Thoracic aorta (tissue), 2 donors: Measurements from ENCODE around the gene SULT1A3. TPM values are rescaled to one million over a fixed set of nuclear protein-coding genes. Genes with fewer than 3 reads are reported as not detected.
"Not testable (repeated sequence)": the region's sequence is repeated elsewhere in the genome, so short reads cannot be mapped to it uniquely, and the experiment has no call there.

Experiments
- ATAC-seq: fragments of 150-250 bp; one replicate; pipeline ENCODE4 v1.8.0; 2017; ENCODE audit warnings: low read depth; ENCODE audit not compliant: insufficient number of reproducible peaks, low FRiP score
- DNase-seq: peaks from one replicate; pipeline ENCODE4 v3.0.0-alpha.2; 2020; ENCODE audit warnings: low spot score
- H3K27ac ChIP-seq, 2 donors: fragments of 200-600 bp; sonication (generic); 1 replicate in 1 of 2; 2 replicates in 1 of 2; pipeline ENCODE4 v1.5.1; 2016; ENCODE audit warnings: mild to moderate bottlenecking in 2 of 2, moderate library complexity in 2 of 2
- H3K27me3 ChIP-seq: fragments of 200-600 bp; sonication (generic); replicated peaks from 2 replicates; pipeline ENCODE4 v1.6.0; 2016; ENCODE audit warnings: mild to moderate bottlenecking; ENCODE audit not compliant: insufficient read depth
- H3K36me3 ChIP-seq: fragments of 200-600 bp; sonication (generic); one replicate; pipeline ENCODE4 v1.5.1; 2016
- H3K4me1 ChIP-seq, 2 donors: fragments of 200-600 bp; sonication (generic); 1 replicate in 1 of 2; 2 replicates in 1 of 2; pipeline versions ENCODE4 v1.5.1 to v1.6.0; 2016; ENCODE audit warnings: low read depth in 2 of 2, mild to moderate bottlenecking in 1 of 2; ENCODE audit not compliant: control insufficient read depth in 1 of 2
- H3K4me3 ChIP-seq: fragments of 200-600 bp; sonication (generic); 2 replicates; pipeline ENCODE4 v1.5.1; 2016; ENCODE audit warnings: mild to moderate bottlenecking
- H3K9me3 ChIP-seq: fragments of 200-600 bp; sonication (generic); 2 replicates; pipeline ENCODE4 v1.5.1; 2016
- total RNA-seq, 2 donors: library from RNA; depleted of rRNA; stranded (reverse); fragments of >200 nt; gene quantifications; one replicate each; pipeline versions ENCODE4 v1.1.0 to v1.2.3, GENCODE V29; 2016
- TF ChIP-seq, protein P1 (sequence below): fragments of 200-600 bp; sonication (generic); IDR thresholded peaks from one replicate; pipeline ENCODE4 v1.5.1; 2019; ENCODE audit warnings: antibody characterized with exemption

SULT1A3 gene
- 10 to 100 TPM; 11.1 to 15.6 TPM for total RNA-seq

DNA sequence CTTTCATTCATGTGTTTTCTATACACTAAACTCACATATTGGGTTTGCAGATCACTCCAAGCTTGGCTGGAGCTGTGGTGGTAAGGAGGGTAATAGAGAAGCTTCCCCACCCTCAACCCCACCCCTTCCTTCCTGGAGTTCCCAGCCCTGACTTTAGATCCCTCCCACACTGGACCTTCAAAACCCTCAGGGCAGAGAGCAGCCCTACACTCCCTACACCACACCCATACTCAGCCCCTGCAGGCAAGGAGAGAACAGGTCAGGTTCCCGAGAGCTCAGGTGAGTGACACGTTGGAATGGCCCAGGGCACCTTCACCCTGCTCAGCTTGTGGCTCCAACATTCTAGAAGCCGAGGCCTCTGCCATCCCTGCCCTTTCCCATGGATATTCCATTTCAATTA lies at the start of gene SULT1A3:
SULT1A3 (plus strand) TSS at position 207 of the 400 bp plus-strand sequence. CDS start 1,474 bp downstream, outside the sequence.
- not testable (repeated sequence) for H3K27me3 ChIP-seq, H3K4me1 ChIP-seq, ATAC-seq, DNase-seq, H3K27ac ChIP-seq, H3K9me3 ChIP-seq, H3K4me3 ChIP-seq, H3K36me3 ChIP-seq

DNA sequence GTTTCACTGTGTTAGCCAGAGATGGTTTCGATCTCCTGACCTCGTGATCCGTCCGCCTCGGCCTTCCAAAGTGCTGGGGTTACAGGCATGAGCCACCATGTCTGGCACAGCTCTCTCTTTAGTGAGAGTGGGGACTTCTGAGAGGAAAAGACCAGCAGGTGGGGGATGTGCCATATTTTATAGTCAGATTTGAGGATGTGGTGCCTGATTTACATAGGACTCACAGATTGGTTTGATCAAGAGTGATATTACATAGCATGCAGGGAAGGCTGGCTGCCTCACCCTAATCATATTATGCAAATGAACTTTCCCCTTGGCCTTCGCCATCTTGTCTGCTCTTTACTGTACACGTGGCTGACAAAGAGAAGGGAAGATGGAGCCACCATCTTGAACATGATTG lies 48.0 kb upstream of the SULT1A3 start:
- Histone ChIP-seq H3K27me3 (no peaks in the 10 kb centered on the region), H3K36me3 (no peaks in the 10 kb centered on the region), H3K4me3 (no peak overlapping the region), H3K9me3 (peaks cover 10% of the 10 kb centered on the region), H3K27ac (no peak overlapping the region), H3K4me1 (no peaks in the 10 kb centered on the region)
- TF ChIP-seq, protein P1, sequence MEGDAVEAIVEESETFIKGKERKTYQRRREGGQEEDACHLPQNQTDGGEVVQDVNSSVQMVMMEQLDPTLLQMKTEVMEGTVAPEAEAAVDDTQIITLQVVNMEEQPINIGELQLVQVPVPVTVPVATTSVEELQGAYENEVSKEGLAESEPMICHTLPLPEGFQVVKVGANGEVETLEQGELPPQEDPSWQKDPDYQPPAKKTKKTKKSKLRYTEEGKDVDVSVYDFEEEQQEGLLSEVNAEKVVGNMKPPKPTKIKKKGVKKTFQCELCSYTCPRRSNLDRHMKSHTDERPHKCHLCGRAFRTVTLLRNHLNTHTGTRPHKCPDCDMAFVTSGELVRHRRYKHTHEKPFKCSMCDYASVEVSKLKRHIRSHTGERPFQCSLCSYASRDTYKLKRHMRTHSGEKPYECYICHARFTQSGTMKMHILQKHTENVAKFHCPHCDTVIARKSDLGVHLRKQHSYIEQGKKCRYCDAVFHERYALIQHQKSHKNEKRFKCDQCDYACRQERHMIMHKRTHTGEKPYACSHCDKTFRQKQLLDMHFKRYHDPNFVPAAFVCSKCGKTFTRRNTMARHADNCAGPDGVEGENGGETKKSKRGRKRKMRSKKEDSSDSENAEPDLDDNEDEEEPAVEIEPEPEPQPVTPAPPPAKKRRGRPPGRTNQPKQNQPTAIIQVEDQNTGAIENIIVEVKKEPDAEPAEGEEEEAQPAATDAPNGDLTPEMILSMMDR: no peak
- no peak for DNase-seq
- ATAC-seq: no peak

DNA sequence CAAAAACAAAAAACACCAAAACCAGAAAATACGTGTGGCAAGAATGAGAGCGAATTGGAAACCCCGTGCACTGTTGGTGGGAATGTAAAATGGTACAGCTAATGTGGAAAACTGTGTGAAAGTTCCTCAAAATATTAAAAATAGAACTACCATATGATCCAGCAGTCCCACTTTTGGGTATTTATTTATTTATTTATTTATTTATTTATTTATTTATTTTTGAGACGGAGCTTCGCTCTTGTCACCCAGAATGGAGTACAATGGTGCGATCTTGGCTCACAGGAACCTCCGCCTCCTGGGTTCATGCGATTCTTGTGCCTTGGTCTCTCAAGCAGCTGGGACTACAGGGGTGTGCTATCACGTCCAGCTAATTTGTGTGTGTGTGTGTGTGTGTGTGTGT lies 46.5 kb upstream of the SULT1A3 start:
- H3K27ac ChIP-seq: no peak overlapping the region
- DNase-seq: no peak
- no peaks in the 10 kb centered on the region for H3K27me3 ChIP-seq
- TF ChIP-seq, protein P1: no peak
- no peaks in the 10 kb centered on the region for H3K4me1 ChIP-seq
- peaks cover 10% of the 10 kb centered on the region for H3K9me3 ChIP-seq
- ATAC-seq: no peak
- no peak overlapping the region for H3K4me3 ChIP-seq
- no peaks in the 10 kb centered on the region for H3K36me3 ChIP-seq

DNA sequence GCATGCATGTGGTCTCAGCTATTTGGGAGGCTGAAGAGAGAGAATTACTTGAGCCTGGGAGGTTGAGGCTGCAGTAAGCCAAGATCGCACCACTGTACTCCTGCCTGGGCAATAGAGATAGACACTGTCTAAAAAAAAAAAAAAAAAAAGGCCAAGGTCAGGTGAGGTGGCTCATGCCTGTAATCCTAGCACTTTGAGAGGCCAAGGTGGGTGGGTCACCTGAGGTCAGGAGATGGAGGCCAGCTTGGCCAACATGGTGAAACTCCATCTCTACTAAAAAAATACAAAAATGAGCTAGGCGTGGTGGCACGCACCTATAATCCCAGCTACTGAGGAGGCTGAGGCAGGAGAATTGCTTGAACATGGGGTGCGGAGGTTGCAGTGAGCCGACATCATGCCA lies 43.9 kb upstream of the SULT1A3 start:
- DNase-seq (no peak), ATAC-seq (no peak)
- H3K27me3 ChIP-seq: no peaks in the 10 kb centered on the region
- H3K36me3 ChIP-seq: no peaks in the 10 kb centered on the region
- no peaks in the 10 kb centered on the region for H3K4me1 ChIP-seq
- no peaks in the 10 kb centered on the region for H3K9me3 ChIP-seq
- H3K27ac ChIP-seq: no peak overlapping the region
- H3K4me3 ChIP-seq: no peak overlapping the region
- TF ChIP-seq, protein P1: no peak

DNA sequence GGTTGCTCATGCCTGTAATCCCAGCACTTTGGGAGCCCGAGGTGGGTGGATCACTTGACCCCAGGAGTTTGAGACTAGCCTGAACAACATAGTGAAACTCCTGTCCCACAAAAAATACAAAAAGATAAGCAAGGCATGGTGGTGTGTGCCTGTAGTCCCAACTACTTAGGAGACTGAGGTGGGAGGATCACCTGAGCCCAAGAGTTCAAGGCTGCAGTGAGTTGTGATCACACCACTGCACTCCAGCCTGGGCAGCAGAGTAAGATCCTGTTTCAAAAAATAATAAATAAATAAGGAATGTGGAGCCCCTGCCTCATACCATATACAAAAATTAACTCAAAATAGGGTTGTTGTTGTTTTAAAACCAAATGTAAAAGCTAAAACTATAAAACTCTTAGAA lies 41.8 kb upstream of the SULT1A3 start:
- no peaks in the 10 kb centered on the region for H3K36me3 ChIP-seq
- no peaks in the 10 kb centered on the region for H3K9me3 ChIP-seq
- H3K4me1 ChIP-seq: no peaks in the 10 kb centered on the region
- no peak for DNase-seq
- TF ChIP-seq, protein P1: no peak
- no peak overlapping the region for H3K27ac ChIP-seq
- H3K4me3 ChIP-seq: no peak overlapping the region
- ATAC-seq: no peak
- H3K27me3 ChIP-seq: no peaks in the 10 kb centered on the region

DNA sequence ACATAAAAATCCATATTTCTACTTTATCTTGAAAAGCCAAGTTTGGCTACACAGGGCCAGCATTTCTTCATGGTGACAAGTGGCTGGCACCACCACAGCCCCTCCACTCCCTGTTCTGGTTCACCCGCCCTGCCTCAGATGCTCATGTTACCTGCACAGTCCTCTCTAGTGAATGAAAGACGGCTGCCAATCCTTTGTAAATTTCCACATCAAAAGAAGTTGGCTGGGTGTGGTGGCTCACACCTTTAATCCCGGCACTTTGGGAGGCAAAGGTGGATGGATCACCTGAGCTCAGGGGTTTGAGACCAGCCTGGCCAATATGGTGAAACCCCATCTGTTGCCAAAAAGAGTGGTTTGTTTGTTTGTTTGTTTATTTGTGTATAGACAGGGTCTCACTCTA lies 35.5 kb upstream of the SULT1A3 start:
- TF ChIP-seq, protein P1: no peak
- Histone ChIP-seq H3K36me3 (no peaks in the 10 kb centered on the region), H3K27ac (no peak overlapping the region), H3K27me3 (no peaks in the 10 kb centered on the region), H3K4me1 (no peaks in the 10 kb centered on the region), H3K9me3 (no peaks in the 10 kb centered on the region), H3K4me3 (no peak overlapping the region)
- ATAC-seq (no peak), DNase-seq (no peak)
